ENCODE data around the gene RNU6-1.

The RNU6-1 gene

DNA sequence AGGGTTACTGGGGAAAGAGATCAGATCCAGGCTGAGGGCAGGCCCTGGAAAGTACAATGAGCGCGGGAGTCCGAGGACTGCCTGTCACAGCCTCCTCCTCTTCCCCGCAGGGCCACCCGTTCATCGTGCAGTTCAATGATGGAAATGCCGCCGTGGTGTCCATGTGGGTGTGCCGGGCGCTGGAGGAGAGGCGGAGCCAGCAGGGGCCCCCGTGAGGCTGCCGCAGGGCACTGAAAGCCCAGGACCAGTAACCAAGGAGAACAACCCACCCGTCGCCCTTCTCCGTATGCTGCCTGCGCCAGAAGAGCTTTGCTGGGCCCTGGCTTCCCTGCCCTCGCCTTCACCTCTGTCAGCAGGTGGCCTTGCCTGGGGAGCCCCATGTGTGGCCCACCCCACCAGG lies 33.3 kb downstream of the RNU6-1 start:
- Histone ChIP-seq H3K4me3 (ENCODE audit: low read depth, low read length) (no peak overlapping the region), H2AFZ (ENCODE audit: low read length, unreplicated experiment) (no peak overlapping the region)

DNA sequence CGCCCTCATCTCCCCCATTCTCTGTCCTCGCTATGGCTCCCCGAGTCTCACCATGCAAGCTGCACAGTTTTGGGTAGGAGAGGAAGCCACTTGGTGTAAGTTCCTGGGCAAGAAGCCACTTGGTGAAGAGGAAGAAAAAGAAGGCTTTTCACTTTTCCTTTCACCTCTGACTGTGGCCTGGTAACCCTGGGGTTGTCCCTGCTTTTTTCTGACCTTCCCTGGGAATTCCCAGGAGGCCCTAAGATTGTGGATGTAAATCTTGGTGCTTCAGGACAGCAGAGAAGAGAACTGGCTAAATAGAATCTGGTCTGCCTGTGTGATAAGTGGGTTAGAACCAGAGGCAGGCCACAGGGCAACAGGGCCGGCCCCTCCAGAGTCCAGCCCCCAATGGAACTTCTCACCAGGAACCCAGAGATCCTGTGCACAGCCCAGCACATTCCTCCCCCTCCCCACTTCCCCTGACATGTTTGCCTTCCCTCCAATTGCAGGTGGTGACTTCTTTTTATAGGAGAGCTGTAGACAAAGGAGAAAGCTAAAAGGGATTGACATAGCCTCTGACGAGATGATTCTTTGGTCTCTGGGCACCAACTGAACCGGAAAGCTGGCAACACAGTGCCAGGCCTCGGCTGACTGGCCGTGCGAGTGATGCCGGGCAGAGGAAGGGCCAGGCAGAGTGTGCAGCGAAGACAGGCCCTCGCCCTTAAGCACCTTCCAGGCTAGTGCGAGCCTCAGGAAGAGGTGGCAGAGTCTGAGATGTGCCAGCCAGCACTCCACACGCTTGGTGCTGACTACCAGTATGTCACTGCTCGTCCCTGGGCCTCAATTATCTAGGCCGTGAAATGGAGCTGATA lies 34.0 kb downstream of the RNU6-1 start:
- H3K36me3 ChIP-seq (ENCODE audit: insufficient read depth, low read length), result no peaks in the 10 kb centered on the region
- H2AFZ ChIP-seq (ENCODE audit: low read length, unreplicated experiment), result no peak overlapping the region
- no peaks in the 10 kb centered on the region for H3K27me3 ChIP-seq (ENCODE audit: insufficient read depth, low read length)
- no peaks in the 10 kb centered on the region for H3K4me1 ChIP-seq (ENCODE audit: control insufficient read depth, insufficient read depth, low read length, unreplicated experiment)
- no peaks in the 10 kb centered on the region for H3K79me2 ChIP-seq (ENCODE audit: control insufficient read depth, insufficient read depth, low read length, unreplicated experiment)
- no peak overlapping the region for H3K27ac ChIP-seq (ENCODE audit: low read depth, low read length)
- no peak overlapping the region for H3K4me3 ChIP-seq (ENCODE audit: low read depth, low read length)

More for the DNA sequence above, 33.3 kb downstream of the RNU6-1 start:
- H3K27ac ChIP-seq (ENCODE audit: low read depth, low read length), result no peak overlapping the region
- no peaks in the 10 kb centered on the region for H3K4me1 ChIP-seq (ENCODE audit: control insufficient read depth, insufficient read depth, low read length, unreplicated experiment)
- no peaks in the 10 kb centered on the region for H3K79me2 ChIP-seq (ENCODE audit: control insufficient read depth, insufficient read depth, low read length, unreplicated experiment)
- no peaks in the 10 kb centered on the region for H3K27me3 ChIP-seq (ENCODE audit: insufficient read depth, low read length)
- no peaks in the 10 kb centered on the region for H3K36me3 ChIP-seq (ENCODE audit: insufficient read depth, low read length)

DNA sequence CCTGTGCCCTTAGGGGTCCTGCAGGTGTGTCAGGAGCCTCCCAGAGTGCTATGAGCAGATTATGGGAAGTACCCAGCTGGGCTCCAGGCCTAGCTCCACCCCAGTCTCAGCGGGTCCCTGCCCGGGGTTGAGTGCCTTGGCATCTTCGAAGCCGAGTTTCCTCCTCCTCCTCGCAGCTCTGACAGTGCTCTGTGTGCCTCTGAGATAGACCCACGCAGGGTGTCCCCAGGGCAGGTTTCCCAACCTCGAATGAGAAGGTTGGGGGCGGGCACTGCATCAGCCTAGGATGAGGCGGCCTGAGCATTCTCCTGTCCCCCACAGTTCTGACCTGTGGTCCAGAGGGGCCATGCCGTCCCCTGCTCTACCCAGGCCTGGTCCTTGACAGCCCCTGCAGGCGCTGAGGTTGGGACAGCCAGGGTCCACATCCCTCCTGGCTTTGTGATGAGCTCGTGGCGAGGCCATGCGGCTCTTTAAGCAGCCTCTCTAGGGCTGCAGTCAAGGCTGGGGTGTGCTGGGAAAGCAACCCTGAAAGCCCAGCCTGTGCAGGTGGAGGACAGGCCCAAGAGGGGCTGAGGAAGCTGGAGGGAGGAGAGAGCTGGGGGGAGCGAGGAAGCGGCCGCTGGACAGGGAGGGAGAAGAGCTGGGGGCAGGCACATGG lies 34.7 kb downstream of the RNU6-1 start:
- Histone ChIP-seq H3K79me2 (ENCODE audit: control insufficient read depth, insufficient read depth, low read length, unreplicated experiment) (no peaks in the 10 kb centered on the region), H3K36me3 (ENCODE audit: insufficient read depth, low read length) (no peaks in the 10 kb centered on the region), H3K27ac (ENCODE audit: low read depth, low read length) (no peak overlapping the region), H2AFZ (ENCODE audit: low read length, unreplicated experiment) (no peak overlapping the region), H3K4me1 (ENCODE audit: control insufficient read depth, insufficient read depth, low read length, unreplicated experiment) (no peaks in the 10 kb centered on the region), H3K27me3 (ENCODE audit: insufficient read depth, low read length) (no peaks in the 10 kb centered on the region), H3K4me3 (ENCODE audit: low read depth, low read length) (no peak overlapping the region)

DNA sequence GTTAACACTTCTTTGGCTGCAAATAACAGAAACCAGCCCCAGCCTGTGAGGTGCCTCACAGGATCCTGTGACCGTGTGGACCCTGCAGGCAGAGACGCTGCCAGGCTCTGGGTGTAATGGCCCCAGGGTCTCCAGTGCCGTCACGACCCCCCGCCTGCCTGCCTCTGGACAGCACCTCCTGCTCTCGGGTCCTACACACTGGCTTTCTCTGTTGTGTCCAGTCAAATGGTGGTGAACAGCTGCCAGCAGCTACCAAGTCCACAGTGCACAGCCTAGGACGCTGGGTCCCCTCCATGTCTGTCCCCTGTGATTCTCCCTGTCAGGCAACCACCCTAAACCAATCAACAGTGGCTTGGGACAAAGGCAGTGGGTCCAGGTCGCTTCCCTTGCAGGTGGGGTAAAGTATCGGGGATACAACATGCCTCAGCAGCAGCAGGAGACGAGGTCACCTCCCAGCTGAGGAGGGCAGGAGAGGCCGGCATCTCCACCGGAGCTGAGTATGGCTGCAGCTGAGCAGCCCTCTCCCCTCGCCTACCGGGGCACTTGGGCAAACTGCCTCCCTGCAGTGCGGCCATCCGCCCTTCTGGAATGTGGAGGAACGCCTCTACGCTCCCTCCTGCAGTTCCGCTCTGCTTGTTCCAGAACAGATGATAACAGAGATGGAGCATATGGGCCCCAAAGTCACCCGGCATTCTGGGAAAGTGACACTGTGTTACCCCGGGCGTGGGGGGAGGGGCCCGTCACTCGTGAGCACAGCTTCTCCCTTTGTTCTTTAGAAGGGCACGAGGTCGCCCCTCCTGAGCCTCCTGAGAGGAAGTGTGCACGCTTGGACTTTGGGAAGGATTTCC lies 35.6 kb downstream of the RNU6-1 start:
- Histone ChIP-seq H3K4me3 (ENCODE audit: low read depth, low read length) (no peak overlapping the region), H3K4me1 (ENCODE audit: control insufficient read depth, insufficient read depth, low read length, unreplicated experiment) (no peaks in the 10 kb centered on the region), H2AFZ (ENCODE audit: low read length, unreplicated experiment) (no peak overlapping the region), H3K27ac (ENCODE audit: low read depth, low read length) (no peak overlapping the region), H3K79me2 (ENCODE audit: control insufficient read depth, insufficient read depth, low read length, unreplicated experiment) (no peaks in the 10 kb centered on the region), H3K27me3 (ENCODE audit: insufficient read depth, low read length) (no peaks in the 10 kb centered on the region), H3K36me3 (ENCODE audit: insufficient read depth, low read length) (no peaks in the 10 kb centered on the region)

DNA sequence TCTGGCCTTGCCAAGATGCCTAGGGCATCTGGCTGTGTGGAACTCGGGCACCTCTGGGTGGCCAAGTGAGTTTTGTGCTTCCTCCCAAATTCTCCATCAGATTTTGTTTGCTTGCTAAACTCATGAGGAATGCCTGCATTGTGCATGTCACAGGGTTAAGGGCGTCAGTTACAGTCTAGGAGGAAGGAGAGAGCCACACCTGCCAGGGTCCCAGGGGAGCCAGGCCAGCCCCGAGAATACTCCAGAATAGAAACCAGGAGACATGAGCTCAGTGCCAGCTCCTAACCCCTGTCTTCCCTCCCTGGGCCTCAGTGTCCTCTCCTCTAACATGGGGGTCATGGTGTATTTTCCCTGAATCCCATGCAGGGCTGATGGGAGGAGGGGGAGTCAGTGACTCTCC lies 36.5 kb downstream of the RNU6-1 start:
- Histone ChIP-seq H3K4me1 (ENCODE audit: control insufficient read depth, insufficient read depth, low read length, unreplicated experiment) (no peaks in the 10 kb centered on the region), H3K36me3 (ENCODE audit: insufficient read depth, low read length) (no peaks in the 10 kb centered on the region), H3K27me3 (ENCODE audit: insufficient read depth, low read length) (no peaks in the 10 kb centered on the region), H3K4me3 (ENCODE audit: low read depth, low read length) (no peak overlapping the region), H3K79me2 (ENCODE audit: control insufficient read depth, insufficient read depth, low read length, unreplicated experiment) (no peaks in the 10 kb centered on the region), H3K27ac (ENCODE audit: low read depth, low read length) (no peak overlapping the region), H2AFZ (ENCODE audit: low read length, unreplicated experiment) (no peak overlapping the region)

DNA sequence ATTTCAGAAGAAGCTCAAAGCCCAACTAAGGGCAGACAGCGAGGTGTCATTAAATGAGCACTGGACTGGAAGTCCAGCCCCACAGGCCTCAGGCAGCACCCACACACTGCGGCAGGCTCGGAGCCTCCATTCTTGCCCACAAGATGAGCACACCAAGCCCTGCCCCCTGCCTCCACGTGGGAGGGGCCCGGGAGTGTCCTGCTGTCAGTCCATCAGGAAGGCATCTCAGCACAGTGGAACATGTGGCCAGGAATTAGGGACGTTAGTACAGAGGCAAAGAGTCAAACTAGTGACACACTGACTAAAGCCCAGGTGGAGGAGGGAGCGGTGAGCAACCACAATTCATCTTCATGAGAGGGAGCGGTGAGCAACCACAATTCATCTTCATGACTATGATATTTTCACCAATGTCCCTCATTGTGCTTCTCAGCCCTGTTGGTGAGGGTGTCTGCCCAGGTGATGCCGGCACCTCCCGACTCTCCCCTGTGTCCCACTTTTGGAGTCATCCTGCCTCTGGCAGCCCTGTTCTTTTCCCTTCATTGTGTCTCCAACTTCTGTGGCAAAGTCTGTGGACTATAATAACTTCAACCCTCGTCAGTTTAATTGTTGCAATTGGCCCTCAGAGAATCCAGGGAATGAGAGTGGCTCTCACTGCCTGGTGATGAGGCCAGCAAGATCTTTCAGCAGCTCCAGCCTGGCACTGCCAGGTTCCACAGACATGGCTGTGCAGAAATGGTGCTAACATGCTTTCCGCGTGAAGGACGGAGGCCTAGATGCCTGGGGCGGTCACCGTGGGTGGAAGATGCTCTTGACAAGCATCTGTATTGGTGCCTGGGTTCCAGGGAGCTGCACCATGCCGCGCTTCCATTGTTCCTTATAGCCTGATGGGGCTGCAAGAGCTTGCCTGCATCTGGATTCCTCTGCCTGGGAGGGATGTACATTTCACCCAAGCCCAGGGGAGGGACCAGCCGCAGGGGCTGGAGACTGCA lies 37.6 kb downstream of the RNU6-1 start:
- Histone ChIP-seq H2AFZ (ENCODE audit: low read length, unreplicated experiment) (no peak overlapping the region), H3K79me2 (ENCODE audit: control insufficient read depth, insufficient read depth, low read length, unreplicated experiment) (no peaks in the 10 kb centered on the region), H3K36me3 (ENCODE audit: insufficient read depth, low read length) (no peaks in the 10 kb centered on the region), H3K4me3 (ENCODE audit: low read depth, low read length) (no peak overlapping the region), H3K27me3 (ENCODE audit: insufficient read depth, low read length) (no peaks in the 10 kb centered on the region), H3K27ac (ENCODE audit: low read depth, low read length) (no peak overlapping the region), H3K4me1 (ENCODE audit: control insufficient read depth, insufficient read depth, low read length, unreplicated experiment) (no peaks in the 10 kb centered on the region)

DNA sequence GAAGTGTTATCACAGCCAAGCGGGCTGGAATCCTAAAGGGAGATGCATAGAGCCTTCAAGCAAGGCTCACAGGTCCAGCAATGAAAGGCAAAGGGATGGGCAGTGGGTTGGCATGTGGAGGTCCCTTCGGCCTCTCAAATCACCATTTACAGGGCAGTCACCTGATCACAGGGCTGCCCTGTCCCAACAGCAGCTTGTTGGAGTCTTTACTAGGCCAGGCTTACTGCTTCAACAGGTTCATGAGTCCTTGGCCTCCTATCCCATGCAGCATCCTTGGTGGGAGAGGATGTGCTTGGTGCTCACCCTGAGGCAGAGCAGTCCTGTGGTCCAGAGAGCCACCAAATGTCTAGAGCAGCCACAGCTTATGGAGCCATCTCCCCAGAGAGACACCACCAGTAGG lies 38.7 kb downstream of the RNU6-1 start:
- no peak overlapping the region for H3K4me3 ChIP-seq (ENCODE audit: low read depth, low read length)
- H3K36me3 ChIP-seq (ENCODE audit: insufficient read depth, low read length), result no peaks in the 10 kb centered on the region; the same call in 1 of the 2 replicates
- H3K4me1 ChIP-seq (ENCODE audit: control insufficient read depth, insufficient read depth, low read length, unreplicated experiment), result no peaks in the 10 kb centered on the region
- no peak overlapping the region for H2AFZ ChIP-seq (ENCODE audit: low read length, unreplicated experiment)
- no peak overlapping the region for H3K27ac ChIP-seq (ENCODE audit: low read depth, low read length)
- H3K79me2 ChIP-seq (ENCODE audit: control insufficient read depth, insufficient read depth, low read length, unreplicated experiment), result no peaks in the 10 kb centered on the region
- H3K27me3 ChIP-seq (ENCODE audit: insufficient read depth, low read length), result no peaks in the 10 kb centered on the region

DNA sequence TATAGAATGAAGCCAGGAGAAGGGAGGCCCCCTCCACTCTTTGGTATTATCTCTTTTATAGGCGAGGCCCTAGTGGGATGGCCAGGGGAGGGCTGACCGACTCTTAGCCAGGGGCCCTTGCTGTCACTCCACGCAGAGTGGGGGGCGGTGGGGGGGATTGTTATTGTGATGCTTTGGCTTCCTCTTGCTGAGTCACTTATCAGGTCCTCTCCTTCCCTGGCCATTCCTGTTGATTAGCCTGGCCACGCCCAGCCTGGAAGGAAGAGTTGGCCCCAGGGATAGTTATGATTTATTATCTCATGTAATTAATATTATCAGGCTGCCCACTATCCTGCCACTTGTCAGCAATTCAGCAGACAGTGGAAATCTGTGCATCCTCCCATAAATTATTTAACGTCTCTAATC lies 40.0 kb downstream of the RNU6-1 start:
- Histone ChIP-seq H3K27ac (ENCODE audit: low read depth, low read length) (no peak overlapping the region), H3K27me3 (ENCODE audit: insufficient read depth, low read length) (no peaks in the 10 kb centered on the region), H3K79me2 (ENCODE audit: control insufficient read depth, insufficient read depth, low read length, unreplicated experiment) (no peaks in the 10 kb centered on the region), H3K4me1 (ENCODE audit: control insufficient read depth, insufficient read depth, low read length, unreplicated experiment) (no peaks in the 10 kb centered on the region), H3K4me3 (ENCODE audit: low read depth, low read length) (no peak overlapping the region), H3K36me3 (ENCODE audit: insufficient read depth, low read length) (peaks cover 9% of the 10 kb centered on the region), H2AFZ (ENCODE audit: low read length, unreplicated experiment) (no peak overlapping the region)

DNA sequence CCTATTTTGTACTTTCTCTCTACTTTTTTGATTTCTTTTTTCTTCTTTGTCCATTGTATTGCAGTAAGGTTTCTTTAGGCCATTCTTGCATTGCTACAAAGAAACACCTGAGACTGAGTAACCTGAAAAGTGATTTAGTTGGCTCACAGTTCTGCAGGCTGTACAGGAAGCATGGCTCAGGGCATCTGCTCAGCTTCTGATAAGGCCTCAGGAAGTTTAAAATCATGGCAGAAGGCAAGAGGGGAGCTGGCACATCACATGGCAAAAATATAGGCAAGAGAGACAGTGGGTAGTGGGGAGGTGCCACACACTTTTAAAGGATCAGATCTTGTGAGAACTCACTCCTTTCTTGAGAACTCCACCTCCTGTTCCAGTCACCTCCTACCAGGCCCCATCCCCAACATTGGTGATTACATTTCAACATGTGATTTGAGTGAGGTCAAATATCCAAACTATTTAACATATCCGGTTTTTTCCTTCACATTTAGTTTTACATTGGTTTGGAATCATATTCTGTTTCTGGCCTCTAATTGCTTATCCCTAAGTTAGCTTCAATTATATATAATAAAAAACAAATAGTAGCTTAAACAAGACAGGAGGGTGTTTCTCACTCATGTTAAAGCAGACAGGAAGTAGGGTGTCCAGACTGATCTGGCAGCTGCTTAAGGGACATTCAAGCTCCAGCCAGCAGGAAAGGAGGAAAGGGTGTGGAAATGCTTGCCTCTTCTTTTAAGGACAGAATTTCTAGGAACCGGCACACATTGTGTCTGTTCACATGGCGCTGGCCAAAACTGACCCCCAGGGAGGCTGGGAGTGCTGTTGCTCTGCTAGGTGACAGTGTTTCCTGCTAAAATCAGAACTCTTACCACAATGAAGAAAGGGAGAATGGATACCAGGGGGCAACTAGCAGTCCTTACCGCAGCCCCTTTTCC lies 43.4 kb downstream of the RNU6-1 start:
- Histone ChIP-seq H3K4me1 (ENCODE audit: control insufficient read depth, insufficient read depth, low read length, unreplicated experiment) (no peaks in the 10 kb centered on the region), H3K27me3 (ENCODE audit: insufficient read depth, low read length) (no peaks in the 10 kb centered on the region), H3K36me3 (ENCODE audit: insufficient read depth, low read length) (peaks cover 11% of the 10 kb centered on the region), H3K79me2 (ENCODE audit: control insufficient read depth, insufficient read depth, low read length, unreplicated experiment) (no peaks in the 10 kb centered on the region), H3K27ac (ENCODE audit: low read depth, low read length) (no peak overlapping the region), H2AFZ (ENCODE audit: low read length, unreplicated experiment) (no peak overlapping the region), H3K4me3 (ENCODE audit: low read depth, low read length) (no peak overlapping the region)

Measured in ACC112 (cell line).